ENCODE data around the gene MARCHF10.

MARCHF10 gene

GRCh38 chr17:62662855-62663254 is 145.3 kb downstream of the MARCHF10 start:
- no peak overlapping the region for H3K4me3 ChIP-seq (ENCODE audit: low read depth, low read length)
- peak; percentile 65 for DNase-seq (ENCODE audit: low read depth)
- TF ChIP-seq CTCF (conservative IDR thresholded peaks at IDR 0.05; ENCODE audit: low read depth, low read length), result no peak

DNA sequence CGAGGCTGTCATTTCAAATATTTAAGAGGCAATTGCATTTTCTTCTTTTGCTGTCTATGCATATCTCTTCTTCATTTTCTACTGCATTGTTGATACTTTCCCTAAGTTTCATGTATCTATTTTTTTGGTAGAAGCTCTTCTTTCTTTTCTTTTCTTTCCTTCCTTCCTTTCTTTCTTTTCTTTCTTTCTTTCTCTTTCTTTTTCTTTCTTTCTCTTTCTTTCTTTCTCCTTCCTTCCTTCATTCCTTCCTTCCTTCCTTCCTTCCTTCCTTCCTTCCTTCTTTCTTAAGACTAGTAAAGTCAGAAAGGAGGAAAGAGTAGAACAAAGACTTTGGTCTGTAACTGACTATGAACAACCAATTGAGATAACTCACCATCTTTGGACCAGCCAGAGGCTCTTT is 146.8 kb downstream of the MARCHF10 start:
- no peak for DNase-seq (ENCODE audit: low read depth)
- TF ChIP-seq CTCF (conservative IDR thresholded peaks at IDR 0.05; ENCODE audit: low read depth, low read length), result no peak
- H3K4me3 ChIP-seq (ENCODE audit: low read depth, low read length), result no peak overlapping the region

GRCh38 chr17:62660629-62661118 is 147.4 kb downstream of the MARCHF10 start:
- no peak for TF ChIP-seq CTCF (conservative IDR thresholded peaks at IDR 0.05; ENCODE audit: low read depth, low read length)
- no peak for DNase-seq (ENCODE audit: low read depth)
- no peak overlapping the region for H3K4me3 ChIP-seq (ENCODE audit: low read depth, low read length)

DNA sequence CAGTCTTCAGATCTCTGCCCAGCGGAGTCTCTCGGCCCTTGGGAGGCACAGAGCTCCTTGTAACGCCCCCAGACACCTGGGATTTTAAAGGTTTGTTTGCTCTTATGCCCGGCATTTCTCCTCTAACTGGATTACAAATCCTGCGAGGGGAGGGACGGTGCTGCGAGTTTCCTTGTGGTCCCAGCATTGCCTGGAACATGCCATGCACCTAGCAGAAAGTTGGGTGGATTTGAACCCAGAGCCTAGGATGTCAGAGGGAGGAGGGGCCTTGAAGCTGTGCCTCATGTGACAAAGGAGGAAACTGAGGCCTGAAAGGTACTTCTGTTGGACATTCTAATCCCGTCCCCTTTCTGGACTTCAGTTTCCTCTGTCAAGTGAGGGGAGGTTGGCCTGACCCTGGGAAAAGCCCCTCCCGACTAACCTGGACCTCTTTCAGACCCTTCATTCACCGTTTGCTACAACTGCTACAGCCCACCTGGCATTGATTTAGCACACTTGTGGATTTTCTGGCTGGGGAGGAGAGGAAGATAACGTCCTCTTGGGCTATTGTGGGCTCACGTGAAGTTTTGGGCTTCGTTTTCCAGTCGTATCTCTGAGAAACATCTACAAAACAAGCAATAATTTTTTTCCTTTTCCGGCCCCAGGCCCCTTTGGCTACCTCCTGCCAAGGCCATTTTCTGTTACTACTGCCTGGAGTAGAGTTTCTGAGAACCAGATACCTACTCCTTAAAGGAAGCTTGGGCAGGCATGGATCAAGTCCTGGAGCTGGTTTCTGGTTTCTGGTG is 149.8 kb downstream of the MARCHF10 start:
- no peak overlapping the region for H3K4me3 ChIP-seq (ENCODE audit: low read depth, low read length)
- TF ChIP-seq CTCF (conservative IDR thresholded peaks at IDR 0.05; ENCODE audit: low read depth, low read length), result no peak
- no peak for DNase-seq (ENCODE audit: low read depth)

DNA sequence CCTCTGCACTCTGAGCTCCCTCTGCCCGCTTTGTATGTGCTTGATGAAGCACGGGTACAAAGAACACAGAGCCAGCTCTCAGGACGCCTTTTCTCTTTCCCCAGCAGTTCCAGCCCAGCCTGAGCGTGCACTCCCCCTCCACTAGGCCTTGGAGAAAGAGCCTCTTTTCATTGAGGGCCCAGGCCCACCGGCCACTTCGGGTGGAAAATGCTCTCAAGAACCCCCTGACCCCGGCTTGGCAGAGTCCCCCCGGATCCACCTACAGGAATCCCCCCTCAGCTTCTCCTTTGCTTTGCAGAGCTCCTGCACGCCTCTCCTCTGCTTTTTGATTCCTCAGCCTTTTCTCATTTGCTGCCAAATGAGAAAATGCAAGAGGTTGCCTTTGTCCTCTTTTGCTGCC is 150.4 kb downstream of the MARCHF10 start:
- no peak overlapping the region for H3K4me3 ChIP-seq (ENCODE audit: low read depth, low read length)
- no peak for DNase-seq (ENCODE audit: low read depth)
- TF ChIP-seq CTCF (conservative IDR thresholded peaks at IDR 0.05; ENCODE audit: low read depth, low read length), result no peak

- DNase-seq (ENCODE audit: low read depth), result no peak
- H3K4me3 ChIP-seq (ENCODE audit: low read depth, low read length), result no peak overlapping the region
- TF ChIP-seq CTCF (conservative IDR thresholded peaks at IDR 0.05; ENCODE audit: low read depth, low read length), result no peak
These were observed 150.9 kb downstream of the MARCHF10 start for GRCh38 chr17:62657145-62657665.

- H3K4me3 ChIP-seq (ENCODE audit: low read depth, low read length), result no peak overlapping the region
- no peak for TF ChIP-seq CTCF (conservative IDR thresholded peaks at IDR 0.05; ENCODE audit: low read depth, low read length)
- DNase-seq (ENCODE audit: low read depth), result no peak
These were observed 151.7 kb downstream of the MARCHF10 start for GRCh38 chr17:62656446-62656845.
